Mucosa of gallbladder (tissue), 1 donor: ENCODE results near the gene RING1. TPM values are rescaled to one million over a fixed set of nuclear protein-coding genes. Genes with fewer than 3 reads are reported as not detected.

Source experiments
- DNase-seq: peaks from one replicate; pipeline ENCODE4 v3.0.0-alpha.2; 2020; ENCODE audit warnings: low spot score
- total RNA-seq: library from RNA; stranded (reverse); gene quantifications from one replicate; pipeline ENCODE4 v1.2.1, GENCODE V29; 2021
- donor health status: DM: no; HTN: no; CAD: no.

The RING1 gene
- 50.9 TPM for total RNA-seq

GRCh38 chr6:33208091-33208967, at the start of gene RING1:
Gene RING1 (plus strand): TSS chr6:33208500. CDS start chr6:33208823, 323 bp downstream.
- DNase-seq, result peak; percentile 86

- no peak for DNase-seq
Measured at GRCh38 chr6:33160096-33160495, 48.2 kb upstream of the RING1 start.

- no peak for DNase-seq
Measured at GRCh38 chr6:33160728-33161344, 47.5 kb upstream of the RING1 start.

GRCh38 chr6:33161354-33162331, 46.7 kb upstream of the RING1 start:
- DNase-seq, result peak; percentile 79

- DNase-seq, result no peak
Measured at GRCh38 chr6:33163540-33163939, 44.8 kb upstream of the RING1 start.

- DNase-seq, result no peak
Measured at GRCh38 chr6:33164176-33164575, 44.1 kb upstream of the RING1 start.

- DNase-seq, result no peak
Measured at GRCh38 chr6:33164665-33165373, 43.5 kb upstream of the RING1 start.

GRCh38 chr6:33165581-33166258, 42.6 kb upstream of the RING1 start:
- DNase-seq, result no peak

GRCh38 chr6:33166363-33166762, 41.9 kb upstream of the RING1 start:
- DNase-seq, result no peak

GRCh38 chr6:33166811-33167210, 41.5 kb upstream of the RING1 start:
- DNase-seq, result no peak

- DNase-seq, result no peak
Measured at GRCh38 chr6:33167374-33168283, 40.7 kb upstream of the RING1 start.

GRCh38 chr6:33168284-33168601, 40.1 kb upstream of the RING1 start:
- no peak for DNase-seq

- no peak for DNase-seq
Measured at GRCh38 chr6:33168639-33169038, 39.7 kb upstream of the RING1 start.

- no peak for DNase-seq
Measured at GRCh38 chr6:33169291-33170175, 38.8 kb upstream of the RING1 start.

GRCh38 chr6:33170176-33171015, 37.9 kb upstream of the RING1 start:
- DNase-seq, result no peak

GRCh38 chr6:33171016-33171879, 37.1 kb upstream of the RING1 start:
- no peak for DNase-seq
